Naive thymus-derived CD8-positive, alpha-beta T cell (primary cell): ENCODE data around the gene CCNI2. TPM values are rescaled to one million over a fixed set of nuclear protein-coding genes. Genes with fewer than 3 reads are reported as not detected.

ENCODE experiments used
- ATAC-seq, 2 donors: fragments of 150-1000 bp; cut with Tn5 transposase in 1 of 2; sonication (Bioruptor Pico), chemical (Tn5 transposase) in 1 of 2; 1 replicate in 1 of 2; 2 replicates in 1 of 2; pipeline ENCODE4 v1.10.0; 2021; ENCODE audit warnings: mild to moderate bottlenecking in 2 of 2, moderate library complexity in 2 of 2
- POLR2A ChIA-PET: fragments of 350-600 bp; sonication (Branson Sonifier 250); formaldehyde crosslinking; loops from one replicate; lab custom pipeline; 2021; ENCODE audit warnings: antibody characterized with exemption; lab: Charles Lee
- DNase-seq, 10 donors: peaks; one replicate each; pipeline versions ENCODE4 v3.0.0 to v3.0.0-alpha.2; 2020 to 2022
- H3K27ac Mint-ChIP-seq, 10 donors: one replicate each; pipeline ENCODE4 v1.8.0; 2020 to 2022; ENCODE audit warnings: mild to moderate bottlenecking in 10 of 10, mixed read lengths in 10 of 10, moderate library complexity in 4 of 10, inconsistent platforms in 1 of 10
- H3K27me3 Mint-ChIP-seq, 5 donors: one replicate each; pipeline ENCODE4 v1.8.0; 2021 to 2022; ENCODE audit warnings: mixed read lengths in 5 of 5
- H3K36me3 Mint-ChIP-seq, 3 donors: one replicate each; pipeline ENCODE4 v1.8.0; 2020 to 2022; ENCODE audit warnings: mixed read lengths in 3 of 3, mild to moderate bottlenecking in 2 of 3, inconsistent platforms in 1 of 3
- H3K4me1 Mint-ChIP-seq, 4 donors: one replicate each; pipeline ENCODE4 v1.8.0; 2021 to 2022; ENCODE audit warnings: mixed read lengths in 4 of 4
- H3K4me3 Mint-ChIP-seq, 10 donors: one replicate each; pipeline ENCODE4 v1.8.0; 2020 to 2022; ENCODE audit warnings: mild to moderate bottlenecking in 10 of 10, mixed read lengths in 10 of 10, moderate library complexity in 6 of 10, inconsistent platforms in 1 of 10
- H3K9me3 Mint-ChIP-seq, 9 donors: one replicate each; pipeline ENCODE4 v1.8.0; 2020 to 2022; ENCODE audit warnings: mixed read lengths in 9 of 9, mild to moderate bottlenecking in 3 of 9, inconsistent platforms in 1 of 9, moderate library complexity in 1 of 9
- polyA plus RNA-seq, 3 donors: library from polyadenylated mRNA; unstranded; fragments of 300-500 nt; fragmentation: Illumina TruSeq; gene quantifications; one replicate each; pipeline ENCODE4 v1.2.3, GENCODE V29; 2021
- total RNA-seq, 8 experiments: library from RNA in 2 of 8; stranded (reverse) in 2 of 8; gene quantifications; one replicate each; pipeline ENCODE4 v1.2.3 and lab custom pipeline; 2021 to 2026

Gene CCNI2
- total and polyA plus RNA-seq, 5 experiments from 2014 or later: 1.1 to 10.2 (median 2.8) TPM

DNA sequence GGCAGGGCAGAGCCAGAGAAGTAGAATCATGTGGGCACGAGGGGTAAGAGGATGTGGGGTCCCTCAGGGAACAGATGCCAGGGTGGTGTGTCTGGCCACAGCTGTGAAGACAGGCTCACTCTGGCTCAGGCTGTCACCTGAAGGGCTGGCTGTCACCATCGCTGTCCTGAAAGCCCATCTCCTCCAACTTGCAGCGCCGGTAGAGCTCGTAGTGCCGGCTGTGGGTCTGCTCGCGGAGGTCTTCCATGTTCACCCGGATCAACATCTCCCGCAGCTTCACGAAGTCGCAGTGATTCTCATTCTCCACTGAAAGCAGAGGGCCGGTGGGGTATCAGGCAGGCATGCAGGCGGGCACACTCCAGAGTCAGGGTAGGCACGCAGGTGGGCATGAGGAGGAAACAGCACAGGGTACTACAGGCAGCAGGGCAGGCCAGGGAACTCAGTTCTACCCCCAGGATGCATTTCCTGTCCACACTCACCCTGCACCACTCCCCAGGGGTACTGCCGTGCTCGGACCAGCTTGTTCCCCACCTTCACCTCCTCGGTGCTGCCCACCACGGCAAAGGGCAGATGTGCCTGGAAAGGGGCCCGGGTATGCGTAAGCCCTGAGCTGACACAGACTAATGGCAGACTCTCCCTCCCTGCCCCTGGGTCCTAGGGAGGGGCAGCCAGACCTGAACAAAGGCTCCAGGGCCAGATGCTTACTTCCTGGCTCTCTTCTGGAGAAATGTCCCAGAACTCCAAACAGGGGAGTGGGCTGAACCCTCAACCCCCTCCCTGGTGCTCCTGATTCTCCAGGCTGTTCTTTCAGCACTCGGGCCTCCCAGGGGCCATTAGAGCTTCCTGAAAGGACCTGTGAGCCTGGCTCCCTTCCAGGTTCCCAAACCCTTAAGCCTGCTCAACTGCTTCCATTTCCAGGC lies 14.4 kb downstream of the CCNI2 start:
- no peak overlapping the region for H3K4me3 Mint-ChIP-seq
- POLR2A ChIA-PET: no interaction called here
- H3K4me1 Mint-ChIP-seq: peaks cover 0 to 2% (median 0%) of the 10 kb centered on the region in 4 donors
- no peak for ATAC-seq
- H3K27me3 Mint-ChIP-seq: no peaks in the 10 kb centered on the region
- peaks cover 0 to 4% (median 0%) of the 10 kb centered on the region in 3 donors for H3K36me3 Mint-ChIP-seq
- DNase-seq: peak in 1 of 10 donors; percentile 38
- no peaks in the 10 kb centered on the region for H3K9me3 Mint-ChIP-seq
- peak overlapping the region in 1 of 10 donors; percentile 28 for H3K27ac Mint-ChIP-seq

DNA sequence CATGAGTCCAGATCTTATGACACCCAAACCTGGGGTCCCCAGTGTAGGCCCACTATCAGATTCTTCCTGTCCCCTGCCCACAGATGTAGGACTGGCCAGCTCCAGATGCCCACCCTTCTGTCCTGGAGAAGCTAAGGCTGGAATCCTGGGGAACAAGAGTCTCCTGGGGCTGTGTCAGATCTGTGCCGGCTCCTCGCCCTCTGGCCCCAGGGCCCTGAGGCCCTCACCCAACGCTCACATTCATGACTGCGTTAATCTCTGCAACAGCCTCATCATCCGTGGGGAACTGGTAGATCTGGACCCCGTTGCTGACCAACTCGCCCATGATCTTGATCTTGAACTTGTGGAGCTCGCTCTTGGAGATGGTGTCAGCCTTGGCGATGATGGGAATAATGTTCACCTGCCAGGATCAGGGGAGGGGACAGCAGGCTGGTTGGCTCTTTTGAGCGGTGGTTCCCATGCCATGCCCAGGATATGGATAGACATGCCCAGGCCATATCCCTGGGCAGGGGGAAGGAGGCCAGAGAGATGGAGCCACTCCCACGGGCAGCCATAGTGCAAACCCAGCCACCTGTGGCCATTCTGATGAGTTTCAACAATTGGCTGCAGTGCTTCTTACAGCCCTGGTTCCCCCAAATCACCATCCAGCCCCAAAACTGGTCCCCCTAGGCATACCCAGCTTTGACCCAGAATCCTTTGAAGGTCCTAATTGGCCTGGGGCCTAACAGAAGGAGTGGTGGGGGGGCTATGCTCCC lies 15.2 kb downstream of the CCNI2 start:
- DNase-seq (peak in 1 of 10 donors; percentile 40), ATAC-seq (no peak)
- H3K36me3 Mint-ChIP-seq: peaks cover 0 to 4% (median 0%) of the 10 kb centered on the region in 3 donors
- peaks cover 0 to 2% (median 0%) of the 10 kb centered on the region in 4 donors for H3K4me1 Mint-ChIP-seq
- no peaks in the 10 kb centered on the region for H3K27me3 Mint-ChIP-seq
- no peak overlapping the region for H3K4me3 Mint-ChIP-seq
- POLR2A ChIA-PET: no interaction called here
- H3K27ac Mint-ChIP-seq: no peak overlapping the region
- H3K9me3 Mint-ChIP-seq: no peaks in the 10 kb centered on the region

DNA sequence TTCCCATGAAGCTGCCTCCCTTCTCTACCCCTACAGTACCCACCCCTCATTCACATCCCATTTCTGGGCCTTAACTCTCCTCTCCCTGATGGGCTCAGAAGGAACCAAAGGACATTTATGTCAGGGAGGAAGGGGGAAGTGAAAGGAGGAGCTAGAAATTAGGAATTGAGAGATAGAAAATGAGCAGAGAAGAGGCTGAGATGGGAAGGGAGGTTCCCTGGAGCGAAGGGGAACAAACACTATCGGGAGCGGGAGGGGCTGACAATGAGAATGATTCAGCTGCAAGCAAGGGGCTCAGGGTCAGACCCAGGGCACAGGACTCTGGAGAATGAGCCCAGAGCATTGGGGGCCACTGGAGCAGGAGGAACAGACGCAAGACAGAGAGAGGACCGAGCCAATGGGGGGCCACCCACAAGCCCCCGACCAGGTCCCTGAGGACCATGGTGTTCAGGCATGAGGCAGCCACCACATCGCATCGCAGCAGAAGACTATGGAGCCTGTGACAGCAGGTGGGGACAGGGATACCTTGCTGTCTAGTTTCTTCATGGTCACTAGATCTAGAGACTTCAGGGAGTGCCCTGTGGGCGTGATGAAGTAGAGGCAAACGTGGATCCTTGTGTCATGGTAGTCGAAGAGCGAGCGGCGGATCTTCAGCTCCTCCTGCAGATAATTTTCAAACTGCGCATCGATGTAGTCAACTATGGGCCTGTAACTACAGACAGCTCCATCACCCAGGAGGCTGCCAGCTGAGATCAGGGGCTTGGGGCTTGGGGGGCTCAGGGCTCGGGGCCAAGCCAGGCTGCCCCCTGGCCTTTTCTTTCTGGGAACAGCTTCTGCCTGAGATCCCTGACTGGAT lies 16.2 kb downstream of the CCNI2 start:
- Mint-ChIP-seq H3K9me3 (no peaks in the 10 kb centered on the region), H3K4me3 (no peak overlapping the region), H3K27ac (peak overlapping the region in 2 of 10 donors; percentile 4 to 47), H3K4me1 (peaks cover 0 to 2% (median 0%) of the 10 kb centered on the region in 4 donors), H3K36me3 (peaks cover 0 to 4% (median 0%) of the 10 kb centered on the region in 3 donors), H3K27me3 (no peaks in the 10 kb centered on the region)
- ATAC-seq (no peak), DNase-seq (peak in 1 of 10 donors; percentile 50)
- POLR2A ChIA-PET: interaction anchor here (0.8 kb wide), 1 partner anchor 15 kb away, joined by 3 read pairs; no protein-coding TSS in a partner anchor

DNA sequence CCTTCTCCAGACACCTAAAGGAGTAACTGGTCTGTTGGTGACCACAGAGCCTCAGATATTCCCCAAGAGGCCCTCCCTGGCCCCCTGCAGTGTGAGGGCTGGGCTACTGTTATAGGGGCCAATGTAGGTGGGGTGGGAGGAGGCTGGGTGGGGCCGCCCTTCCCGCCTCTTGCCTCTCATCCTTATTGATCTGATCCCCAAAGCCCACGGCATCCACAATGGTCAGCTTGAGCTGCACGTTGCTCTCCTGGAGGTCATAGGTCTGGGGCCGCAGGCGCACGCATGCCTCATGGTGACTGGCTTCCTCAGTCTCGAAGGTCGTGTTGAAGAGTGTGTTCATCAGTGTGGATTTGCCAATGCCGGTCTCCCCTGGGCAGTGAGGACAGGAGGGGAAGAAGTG lies 16.8 kb downstream of the CCNI2 start:
- Mint-ChIP-seq H3K9me3 (no peaks in the 10 kb centered on the region), H3K4me3 (no peak overlapping the region), H3K27ac (no peak overlapping the region), H3K27me3 (no peaks in the 10 kb centered on the region), H3K4me1 (peaks cover 0 to 2% (median 0%) of the 10 kb centered on the region in 4 donors), H3K36me3 (peaks cover 0 to 4% (median 0%) of the 10 kb centered on the region in 3 donors)
- no peak for DNase-seq
- ATAC-seq: no peak
- POLR2A ChIA-PET: interaction anchor here (0.8 kb wide), 1 partner anchor 14 kb away, joined by 3 read pairs; no protein-coding TSS in a partner anchor

DNA sequence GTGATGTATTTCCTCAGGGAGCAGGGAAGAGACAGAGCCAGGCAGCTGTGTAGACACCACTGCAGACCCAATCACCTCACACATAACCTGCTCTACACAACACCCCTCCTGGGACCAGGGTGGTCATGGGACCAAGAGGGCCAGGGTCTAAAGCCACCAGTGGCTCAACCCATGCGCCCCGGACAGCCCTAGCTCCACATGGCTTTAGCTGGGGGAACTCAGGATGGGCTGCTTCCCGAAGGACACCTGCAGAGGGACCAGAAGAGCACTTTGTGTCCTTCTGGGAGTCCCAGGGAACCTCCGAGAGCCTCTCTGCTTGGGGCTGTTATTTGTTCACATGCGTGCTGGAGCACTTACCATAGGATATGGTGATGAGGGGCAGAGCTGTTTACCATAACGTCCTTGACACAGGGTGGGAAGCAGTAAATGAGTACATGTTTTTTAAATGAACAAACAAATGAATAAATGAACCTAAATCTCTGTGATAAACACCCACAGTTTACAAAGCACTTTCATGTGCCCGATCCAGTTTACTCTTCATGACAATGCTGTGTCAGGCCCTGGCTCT lies 17.5 kb downstream of the CCNI2 start:
- Mint-ChIP-seq H3K27ac (no peak overlapping the region), H3K36me3 (peaks cover 0 to 4% (median 0%) of the 10 kb centered on the region in 3 donors), H3K27me3 (no peaks in the 10 kb centered on the region), H3K4me1 (peaks cover 0 to 2% (median 0%) of the 10 kb centered on the region in 4 donors), H3K9me3 (no peaks in the 10 kb centered on the region), H3K4me3 (no peak overlapping the region)
- POLR2A ChIA-PET: interaction anchor here (0.8 to 1.0 kb wide), 2 partner anchors 13 to 18 kb away, joined by 3 read pairs; partner anchors contain the start of gene CCNI2
- DNase-seq (peak in 1 of 10 donors; percentile 24), ATAC-seq (no peak)

DNA sequence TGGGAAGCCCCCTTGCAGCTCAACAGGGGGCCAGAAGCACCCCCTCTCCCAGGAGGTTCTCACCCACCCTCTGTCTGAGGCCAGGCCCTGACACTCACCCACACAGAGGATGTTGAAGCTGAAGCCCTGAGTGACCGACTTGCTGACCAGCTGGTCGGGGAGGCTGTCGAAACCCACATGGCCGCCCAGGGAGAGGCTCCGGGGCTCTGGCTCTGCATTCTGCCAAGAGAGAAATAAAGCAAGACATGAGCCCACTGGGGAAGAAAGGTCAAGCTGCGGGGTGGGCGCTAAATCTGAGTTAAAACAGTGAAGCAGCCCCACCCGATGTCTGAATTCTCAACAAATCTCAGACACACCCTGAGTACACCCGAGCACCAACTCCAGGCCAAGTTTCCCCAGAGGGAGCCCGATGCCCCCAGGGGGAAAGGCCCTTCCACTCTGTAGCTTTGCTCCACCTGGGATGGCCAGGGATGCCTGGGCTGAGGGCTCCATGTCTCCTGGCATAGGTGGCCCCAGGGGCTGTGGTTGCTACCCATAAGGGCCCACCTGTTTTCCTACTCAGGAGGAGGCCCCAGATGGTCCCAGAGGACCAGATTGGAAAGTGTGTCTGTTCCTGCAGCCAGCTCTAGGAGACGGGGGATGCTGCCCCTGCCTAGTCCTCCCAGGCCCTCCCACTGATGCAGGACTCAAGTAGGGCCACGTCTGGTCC lies 18.2 kb downstream of the CCNI2 start:
- POLR2A ChIA-PET: interaction anchor here (1.0 kb wide), 1 partner anchor 18 kb away, joined by 3 read pairs; the partner anchor contains the start of gene CCNI2
- H3K4me1 Mint-ChIP-seq: peaks cover 0 to 2% (median 0%) of the 10 kb centered on the region in 4 donors
- peak in 1 of 10 donors; percentile 36 for DNase-seq
- H3K27ac Mint-ChIP-seq: no peak overlapping the region
- ATAC-seq: no peak
- no peaks in the 10 kb centered on the region for H3K9me3 Mint-ChIP-seq
- H3K27me3 Mint-ChIP-seq: no peaks in the 10 kb centered on the region
- no peak overlapping the region for H3K4me3 Mint-ChIP-seq
- H3K36me3 Mint-ChIP-seq: peaks cover 0 to 4% (median 0%) of the 10 kb centered on the region in 3 donors

DNA sequence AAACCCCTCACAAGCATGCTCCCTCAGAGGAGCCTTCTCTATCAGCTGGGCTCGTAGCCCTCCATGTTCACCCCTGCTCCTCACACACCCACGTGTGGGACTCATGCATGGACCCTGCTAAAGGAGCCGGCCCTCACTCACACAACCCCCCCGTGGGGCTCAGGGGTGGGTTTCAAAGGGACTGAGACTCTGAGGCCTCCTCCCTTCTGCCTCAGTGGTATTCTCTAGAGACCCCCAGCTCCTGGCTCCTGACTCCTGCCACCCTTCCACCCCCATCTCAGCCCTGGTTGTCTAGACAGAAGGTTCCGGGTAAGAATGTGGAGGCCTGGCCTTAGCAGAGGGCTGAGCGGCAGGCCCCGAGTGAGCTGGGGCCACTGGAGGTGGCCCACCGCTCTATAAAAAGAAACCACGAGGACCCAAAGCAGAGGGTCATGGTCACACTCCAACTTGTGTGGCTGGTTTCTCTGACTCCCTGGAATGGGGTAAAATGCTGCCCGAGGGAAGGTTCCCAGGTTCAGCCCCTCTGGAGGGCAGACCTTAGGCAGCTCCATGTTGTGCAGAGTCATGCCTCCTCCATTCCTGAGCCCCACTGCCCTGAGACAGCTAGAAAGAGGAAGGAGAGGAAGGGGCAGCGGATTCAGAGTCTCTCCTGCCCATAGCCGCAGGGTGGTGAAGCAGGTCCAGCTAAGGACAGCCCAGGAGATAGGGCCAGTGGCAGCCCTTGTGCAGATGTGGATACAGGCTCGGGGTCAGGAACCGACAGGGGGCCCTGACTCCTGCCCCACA lies 19.0 kb downstream of the CCNI2 start:
- Mint-ChIP-seq H3K27ac (no peak overlapping the region), H3K27me3 (no peaks in the 10 kb centered on the region), H3K4me3 (no peak overlapping the region), H3K4me1 (peaks cover 0 to 2% (median 0%) of the 10 kb centered on the region in 4 donors), H3K36me3 (peaks cover 0 to 4% (median 0%) of the 10 kb centered on the region in 3 donors), H3K9me3 (no peaks in the 10 kb centered on the region)
- POLR2A ChIA-PET: no interaction called here
- DNase-seq (no peak), ATAC-seq (no peak)

DNA sequence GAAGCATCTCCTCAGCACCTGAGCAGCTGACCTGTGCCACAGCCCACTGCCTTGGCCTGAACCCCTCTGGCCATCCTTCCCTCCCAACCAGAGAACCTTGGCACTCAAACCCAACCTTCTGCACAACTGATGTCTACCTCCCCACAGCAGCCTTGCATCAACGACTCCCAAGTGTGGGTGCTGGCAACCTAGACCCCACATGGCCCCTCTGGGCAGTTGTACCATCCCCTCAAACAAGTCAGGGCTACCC lies 19.5 kb downstream of the CCNI2 start:
- peaks cover 0 to 2% (median 0%) of the 10 kb centered on the region in 4 donors for H3K4me1 Mint-ChIP-seq
- no peak overlapping the region for H3K27ac Mint-ChIP-seq
- H3K27me3 Mint-ChIP-seq: no peaks in the 10 kb centered on the region
- ATAC-seq (no peak), DNase-seq (no peak)
- H3K36me3 Mint-ChIP-seq: peaks cover 0 to 4% (median 0%) of the 10 kb centered on the region in 3 donors
- no peak overlapping the region for H3K4me3 Mint-ChIP-seq
- H3K9me3 Mint-ChIP-seq: no peaks in the 10 kb centered on the region
- POLR2A ChIA-PET: no interaction called here

DNA sequence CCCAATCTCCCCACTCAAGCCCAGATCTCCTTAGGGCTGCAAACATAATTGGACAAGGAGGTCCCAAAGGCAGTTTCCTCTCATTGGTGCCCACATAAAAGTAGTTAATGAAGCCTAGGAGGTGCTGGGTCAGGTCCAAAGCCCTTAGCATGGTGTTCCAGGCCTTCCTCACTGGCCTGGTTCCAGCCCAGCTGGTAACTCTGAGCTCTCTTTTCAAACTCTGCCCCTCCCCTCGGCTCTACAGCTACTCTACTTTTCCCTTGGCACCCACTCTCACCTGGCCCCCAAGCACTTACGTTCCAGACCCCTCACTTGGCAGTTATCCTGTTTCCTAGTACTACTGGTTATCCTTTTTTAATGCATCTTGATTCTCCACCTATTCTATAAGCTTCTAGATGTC lies 19.9 kb downstream of the CCNI2 start:
- Mint-ChIP-seq H3K27me3 (no peaks in the 10 kb centered on the region), H3K9me3 (no peaks in the 10 kb centered on the region), H3K4me3 (no peak overlapping the region), H3K27ac (no peak overlapping the region), H3K4me1 (peaks cover 0 to 2% (median 0%) of the 10 kb centered on the region in 4 donors), H3K36me3 (peaks cover 0 to 4% (median 0%) of the 10 kb centered on the region in 3 donors)
- DNase-seq: no peak
- POLR2A ChIA-PET: interaction anchor here (0.6 kb wide), 1 partner anchor 9 kb away, joined by 3 read pairs; no protein-coding TSS in a partner anchor
- ATAC-seq: no peak

DNA sequence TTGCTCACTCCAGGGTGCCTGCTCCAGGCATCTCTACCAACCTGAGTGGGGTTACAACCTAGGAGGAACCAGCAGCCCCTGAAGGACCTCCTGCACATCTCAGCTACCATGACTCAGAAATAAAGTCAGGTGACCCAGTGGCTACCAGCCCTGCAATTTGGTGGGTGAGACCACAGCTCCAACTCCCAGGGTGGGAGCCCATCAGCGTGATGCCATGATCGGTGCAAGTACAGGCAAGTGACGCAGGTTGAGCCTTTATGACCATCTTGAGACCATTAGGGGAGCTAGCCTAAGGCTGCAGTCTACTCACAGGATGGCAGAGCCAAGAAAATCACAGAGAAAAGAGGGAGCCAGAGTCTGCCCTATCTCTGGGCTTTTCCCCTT lies 21.3 kb downstream of the CCNI2 start:
- DNase-seq: no peak
- no peak for ATAC-seq
- POLR2A ChIA-PET: no interaction called here
- H3K9me3 Mint-ChIP-seq: no peaks in the 10 kb centered on the region
- H3K27me3 Mint-ChIP-seq: no peaks in the 10 kb centered on the region
- no peak overlapping the region for H3K27ac Mint-ChIP-seq
- peaks cover 0 to 1% (median 0%) of the 10 kb centered on the region in 3 donors for H3K36me3 Mint-ChIP-seq
- H3K4me1 Mint-ChIP-seq: peaks cover 0 to 2% (median 0%) of the 10 kb centered on the region in 4 donors
- no peak overlapping the region for H3K4me3 Mint-ChIP-seq
